ENCODE data around the gene SCUBE2.
"Not testable (repeated sequence)": the region's sequence is repeated elsewhere in the genome, so short reads cannot be mapped to it uniquely, and the experiment has no call there.

SCUBE2 gene

DNA sequence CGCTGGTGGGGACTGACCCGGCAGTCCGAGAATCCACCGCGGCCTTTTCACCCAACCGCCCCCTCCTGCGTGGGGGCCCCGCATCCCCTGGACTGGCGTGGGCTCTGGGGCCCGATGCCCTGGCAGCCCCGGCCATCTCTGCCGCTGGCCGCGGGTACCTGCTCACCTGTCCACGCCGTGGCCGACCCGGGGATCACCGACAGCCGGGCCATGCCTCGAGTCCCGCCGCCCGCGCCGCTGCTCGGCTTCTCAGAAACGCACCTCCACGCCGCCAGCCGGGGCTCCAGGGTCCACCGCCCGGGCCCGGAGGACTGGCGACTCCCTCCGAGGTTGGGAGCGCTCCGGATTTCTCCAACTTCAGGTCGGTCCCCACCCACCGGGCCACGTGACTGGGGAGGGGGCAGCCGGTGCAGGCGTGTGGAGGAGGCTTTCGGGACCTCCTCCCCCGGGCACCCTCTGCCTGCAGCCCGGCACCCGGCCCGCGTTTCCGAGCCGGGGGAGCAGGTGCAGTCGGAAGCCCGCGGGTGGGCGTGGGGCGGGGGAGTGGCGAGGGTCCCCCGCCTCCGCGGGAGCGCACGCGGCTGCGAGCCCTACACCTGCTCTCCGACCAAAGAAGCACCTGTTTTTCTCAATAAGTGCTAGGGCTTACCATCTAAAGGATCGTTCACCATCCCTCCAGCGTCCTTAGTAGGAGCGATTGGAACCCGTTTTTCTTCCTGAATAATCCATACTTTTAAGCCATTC is 87.0 kb downstream of the SCUBE2 start:
- DNase-seq = no peak

DNA sequence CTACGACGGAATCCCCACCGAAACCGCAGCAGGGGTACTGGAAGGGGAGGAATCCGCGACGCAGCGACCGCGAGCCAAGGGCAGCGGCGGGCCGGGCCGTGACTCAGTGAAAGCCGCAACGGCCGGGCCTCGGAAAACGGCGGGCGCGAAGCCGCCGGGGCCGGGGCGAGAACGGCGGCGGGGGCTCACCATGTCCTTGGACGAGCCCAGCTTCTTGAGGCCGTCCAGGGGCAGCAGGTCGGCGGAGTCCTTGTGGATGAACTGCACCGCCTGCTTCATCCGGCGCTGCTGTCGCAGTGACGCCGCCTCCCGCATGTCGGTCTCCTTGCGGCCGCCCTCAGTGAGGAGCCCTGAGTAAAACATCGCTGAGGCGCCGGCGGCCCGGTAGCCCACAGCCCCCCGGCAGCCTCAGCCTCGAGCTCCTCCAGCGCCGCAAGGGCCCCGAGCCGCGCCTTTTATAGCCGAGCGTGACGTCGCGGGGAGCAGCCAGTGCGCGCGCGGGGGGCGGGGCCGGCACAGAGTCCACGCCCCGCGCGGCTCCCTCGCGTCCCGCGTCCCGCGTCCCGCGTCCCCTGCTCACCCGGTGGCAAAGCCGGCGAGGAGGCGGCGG is 87.7 kb downstream of the SCUBE2 start, which contains the start of gene NRIP3:
Gene NRIP3 (minus strand): TSS at position 429 of the 610 bp plus-strand sequence. CDS start 66 bp downstream, at position 363.
- DNase-seq = peak; percentile 69

DNA sequence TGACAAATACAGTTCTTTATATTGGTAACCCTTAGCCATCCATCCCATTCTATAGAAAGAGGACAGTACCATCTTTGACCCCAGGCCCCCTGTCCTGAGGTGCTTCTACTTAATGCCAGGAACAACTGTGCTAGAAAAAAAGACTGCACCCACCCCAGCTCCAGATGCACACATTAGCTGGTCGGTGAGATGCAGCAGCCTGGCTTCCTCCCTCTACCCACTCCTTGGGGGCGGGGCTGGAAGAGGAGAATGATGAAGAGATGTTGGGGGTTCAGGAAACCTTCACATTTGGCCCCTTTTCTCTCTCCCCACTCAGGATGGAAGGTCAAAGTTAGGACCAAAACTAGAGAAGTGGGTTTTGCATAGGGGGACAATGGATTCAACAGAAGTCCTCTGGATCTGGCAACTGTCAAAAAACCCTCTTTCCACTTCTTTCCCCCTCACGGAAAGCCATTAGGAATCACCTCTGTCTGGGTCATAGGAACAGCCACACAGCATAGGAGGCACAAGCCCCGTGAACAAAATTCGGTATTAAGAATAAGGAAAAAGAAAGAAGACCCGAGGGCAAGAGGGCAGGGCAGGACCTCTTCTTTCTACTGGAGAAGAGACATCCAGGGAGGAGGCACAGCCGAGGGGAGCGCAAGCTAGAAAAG is 88.4 kb downstream of the SCUBE2 start:
- DNase-seq = no peak

DNA sequence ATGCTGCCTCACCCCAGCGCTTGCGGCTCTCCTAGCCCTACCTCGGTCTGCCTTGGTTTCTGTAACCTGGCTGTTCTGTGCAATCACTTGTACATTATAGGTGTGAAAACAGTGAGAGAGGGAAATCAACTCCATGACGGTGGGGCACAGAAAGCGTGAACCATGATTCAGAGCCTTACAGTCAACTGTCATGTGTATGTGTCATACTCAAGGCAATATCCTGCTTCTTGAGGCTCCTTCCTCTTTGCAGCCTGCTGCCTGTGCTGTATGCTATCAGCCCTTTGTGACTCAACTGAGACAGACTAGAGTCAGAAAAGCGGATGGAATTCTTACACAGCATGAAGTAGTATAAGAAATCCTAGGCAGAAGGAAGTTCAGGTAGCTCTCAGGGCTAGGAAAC is 89.7 kb downstream of the SCUBE2 start:
- no peak for DNase-seq

DNA sequence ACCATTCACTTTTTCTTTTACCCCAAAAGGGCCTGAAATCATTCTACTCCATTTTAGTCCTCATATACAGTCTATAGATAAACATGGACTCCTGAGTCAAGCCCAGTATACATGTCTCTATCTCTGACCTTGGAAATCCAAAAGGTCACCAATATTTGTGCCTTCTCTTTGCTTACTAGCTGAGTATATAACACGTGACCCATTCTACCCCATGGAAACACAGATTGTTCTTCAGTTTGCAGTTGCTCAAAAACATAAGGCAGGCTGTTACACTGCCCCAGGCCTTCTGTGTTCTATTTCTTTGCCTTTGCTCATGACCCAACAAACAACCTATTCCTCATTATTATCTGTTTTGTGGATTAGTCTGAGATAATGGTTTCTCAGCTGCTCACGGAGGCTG is 93.4 kb downstream of the SCUBE2 start:
- DNase-seq = no peak

DNA sequence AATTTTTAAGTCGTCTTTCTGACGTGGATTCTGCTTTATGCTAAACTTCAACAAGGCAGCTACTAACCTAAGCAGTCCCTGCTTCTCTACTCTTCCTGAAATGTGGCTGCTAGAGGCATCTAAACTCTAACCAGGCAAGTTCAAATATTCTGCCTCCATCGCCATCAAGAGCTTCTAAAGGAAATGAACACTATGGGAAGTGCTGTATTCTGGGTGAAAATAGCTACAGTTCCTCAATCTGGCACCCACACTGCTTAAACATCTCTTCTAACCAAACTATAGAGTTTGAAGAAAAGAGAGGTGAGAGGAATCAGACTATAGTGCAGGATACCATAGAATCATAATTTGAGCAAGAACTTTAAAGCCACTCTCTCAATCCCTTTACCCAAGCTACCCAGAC is 93.9 kb downstream of the SCUBE2 start:
- DNase-seq = no peak

DNA sequence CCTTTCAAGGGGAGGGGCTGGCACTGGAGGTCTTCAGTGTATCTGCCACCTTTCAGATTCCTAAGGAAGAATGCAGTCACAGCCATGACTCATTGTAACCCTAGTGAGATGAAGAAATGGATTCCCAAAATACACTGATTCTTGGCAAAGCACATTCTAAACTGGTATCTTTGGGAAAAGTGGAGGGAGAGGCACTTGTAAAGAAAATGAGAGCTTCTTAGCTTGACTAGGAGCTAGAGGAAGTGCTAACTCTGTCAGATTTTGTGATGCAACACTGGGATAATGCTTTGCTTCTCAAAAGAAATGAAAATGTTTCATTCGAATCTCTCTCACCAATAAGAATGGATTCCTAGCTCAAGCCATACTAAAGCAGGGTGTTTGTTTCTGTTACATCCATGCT is 101.9 kb downstream of the SCUBE2 start:
- DNase-seq = no peak

DNA sequence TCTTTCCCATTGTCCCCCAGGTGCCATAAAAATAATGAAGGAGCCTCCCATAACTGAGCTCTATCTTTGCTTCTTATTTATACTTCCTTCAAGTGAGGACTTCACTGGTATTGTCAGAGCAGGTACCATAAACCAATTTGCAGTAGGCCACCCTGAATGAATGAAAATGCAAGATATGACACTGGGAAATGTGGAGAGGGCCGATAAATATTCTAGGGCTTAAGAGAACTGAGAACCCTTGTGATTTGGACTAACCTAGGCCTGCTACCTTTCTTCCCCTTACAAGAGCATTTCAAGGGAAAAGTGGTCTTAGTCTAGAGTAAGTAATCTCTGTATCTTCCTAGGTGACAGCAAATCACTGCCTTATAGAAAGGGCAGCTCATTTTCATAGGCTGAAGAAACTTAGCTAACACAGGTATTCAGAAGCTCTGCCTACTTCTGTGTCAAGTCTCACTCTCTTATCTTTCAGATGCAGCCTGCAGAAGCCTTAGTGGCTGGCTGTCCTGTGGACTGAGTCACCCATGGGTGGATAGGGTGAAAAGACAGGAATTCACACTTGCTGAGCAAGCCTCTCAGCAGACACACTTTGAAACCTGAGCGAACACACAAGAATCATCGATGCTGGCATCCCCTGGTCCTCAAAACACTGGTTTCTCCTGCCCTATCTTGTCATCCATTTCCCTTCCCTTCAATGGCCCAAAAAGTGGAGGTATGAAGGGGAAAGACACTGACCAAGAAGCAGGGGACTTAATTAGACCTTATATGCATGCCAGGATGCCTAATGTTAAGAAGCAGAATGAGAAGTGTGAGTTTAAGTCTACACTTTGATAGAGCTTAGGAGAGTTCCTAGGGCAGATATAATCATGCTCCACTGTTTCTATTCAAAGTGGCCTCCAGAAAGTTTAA is 102.8 kb downstream of the SCUBE2 start:
- no peak for DNase-seq

DNA sequence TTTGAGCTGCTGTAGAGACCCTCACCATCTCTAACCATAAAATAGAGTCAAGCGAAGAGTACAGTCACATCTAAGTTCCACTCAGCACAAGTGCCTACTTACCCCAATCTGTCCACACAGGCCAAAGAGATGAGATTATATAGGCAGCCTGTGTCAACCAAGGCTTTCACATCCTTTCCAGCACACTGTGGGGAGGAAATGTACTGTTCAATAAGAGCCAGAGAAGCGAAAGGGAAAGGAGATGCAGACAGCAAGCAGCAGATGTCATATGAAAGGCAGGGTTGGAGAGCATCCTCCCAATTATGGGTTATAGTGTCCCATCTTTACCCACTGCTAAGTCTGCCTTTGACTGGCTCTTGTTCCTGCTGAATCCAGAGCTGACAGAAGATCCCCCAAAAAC is 104.0 kb downstream of the SCUBE2 start:
- DNase-seq = no peak

DNA sequence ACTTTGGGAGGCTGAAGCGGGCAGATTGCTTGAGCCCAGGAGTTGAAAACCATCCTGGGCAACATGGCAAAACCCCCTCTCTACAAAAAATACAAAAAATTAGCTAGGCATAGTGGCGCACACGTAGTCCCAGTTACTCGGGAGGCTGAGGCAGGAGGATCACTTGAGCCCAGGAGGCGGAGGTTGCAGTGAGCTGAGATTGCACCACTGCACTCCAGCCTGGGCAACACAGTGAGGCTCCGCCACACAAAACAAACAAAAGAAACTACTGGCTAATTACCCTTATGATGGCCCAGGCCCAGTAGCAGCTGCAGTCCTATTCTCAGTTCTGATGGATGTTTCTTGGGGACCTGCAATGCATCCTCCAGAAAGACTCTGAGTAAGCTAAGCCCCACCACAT is 104.6 kb downstream of the SCUBE2 start:
- DNase-seq = not testable (repeated sequence)

DNA sequence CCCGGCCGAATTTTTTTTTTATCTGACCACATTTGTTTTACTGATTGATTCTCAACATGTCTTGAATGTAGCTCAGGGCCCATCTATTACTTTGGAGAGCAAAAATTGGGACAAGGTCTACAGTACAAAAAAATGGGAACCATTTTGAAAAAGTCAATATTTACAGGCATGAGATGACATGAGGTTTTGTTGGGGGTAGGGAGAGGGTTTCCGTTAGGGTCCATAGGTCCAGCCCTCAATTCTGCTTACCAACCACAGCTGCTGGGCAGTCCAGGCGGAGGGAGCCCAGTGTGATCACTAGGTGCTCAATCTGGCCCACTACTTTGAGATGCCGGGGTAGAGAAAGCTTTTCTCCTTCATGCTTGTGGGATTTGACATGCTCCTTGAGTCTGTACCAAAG is 105.9 kb downstream of the SCUBE2 start:
- DNase-seq = no peak

DNA sequence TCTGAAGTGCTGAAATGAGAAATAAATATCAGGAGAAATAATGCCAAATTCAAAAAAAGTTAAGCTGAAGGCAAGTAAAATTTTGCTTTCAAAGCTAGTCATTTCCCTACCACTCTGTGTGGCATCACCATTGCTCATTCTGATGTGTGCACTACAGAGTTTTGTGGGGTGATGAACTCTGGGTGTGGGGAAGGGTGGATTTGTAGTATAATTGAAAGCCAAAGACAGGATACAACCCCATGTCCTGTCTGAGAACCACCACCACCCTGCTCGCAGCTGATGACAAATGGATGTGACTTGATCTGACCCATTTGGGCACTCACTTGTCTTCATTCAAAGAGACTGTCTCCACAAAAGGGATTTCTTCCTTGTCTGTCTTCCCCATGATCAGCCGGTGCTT is 107.8 kb downstream of the SCUBE2 start:
- DNase-seq = no peak

DNA sequence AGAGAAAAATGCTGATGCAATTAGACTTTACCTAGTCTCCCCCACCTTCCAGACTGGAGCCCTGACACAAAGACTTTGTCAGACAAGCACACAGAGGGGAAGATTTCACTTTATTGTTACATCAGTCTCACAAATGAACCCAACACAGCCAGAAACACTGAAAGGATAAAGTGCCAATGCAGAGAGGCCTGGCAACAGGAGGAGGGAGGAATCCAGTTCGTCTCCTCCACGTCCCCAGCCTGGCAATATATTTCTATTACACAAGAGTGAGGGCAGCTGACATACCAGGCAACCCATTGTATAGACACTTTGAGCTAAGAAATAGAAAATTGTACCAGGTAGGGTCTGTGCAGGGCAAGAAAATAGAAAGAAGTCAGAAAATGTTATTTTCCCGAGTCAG is 110.9 kb downstream of the SCUBE2 start:
- DNase-seq = no peak

DNA sequence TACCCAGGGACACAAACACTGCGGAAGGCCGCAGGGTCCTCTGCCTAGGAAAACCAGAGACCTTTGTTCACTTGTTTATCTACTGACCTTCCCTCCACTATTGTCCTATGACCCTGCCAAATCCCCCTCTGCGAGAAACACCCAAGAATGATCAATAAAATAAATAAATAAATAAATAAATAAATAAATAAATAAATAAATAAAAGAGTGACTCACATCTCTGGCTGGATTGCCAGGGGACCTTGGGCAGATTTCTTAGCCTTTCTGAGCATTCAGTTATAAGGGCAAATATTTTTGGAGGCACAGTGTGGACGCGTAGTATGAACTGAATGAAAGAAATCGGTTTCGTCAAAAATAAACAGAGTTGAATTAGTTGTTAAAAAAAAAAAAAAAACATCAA is 112.0 kb downstream of the SCUBE2 start:
- DNase-seq = not testable (repeated sequence)

DNA sequence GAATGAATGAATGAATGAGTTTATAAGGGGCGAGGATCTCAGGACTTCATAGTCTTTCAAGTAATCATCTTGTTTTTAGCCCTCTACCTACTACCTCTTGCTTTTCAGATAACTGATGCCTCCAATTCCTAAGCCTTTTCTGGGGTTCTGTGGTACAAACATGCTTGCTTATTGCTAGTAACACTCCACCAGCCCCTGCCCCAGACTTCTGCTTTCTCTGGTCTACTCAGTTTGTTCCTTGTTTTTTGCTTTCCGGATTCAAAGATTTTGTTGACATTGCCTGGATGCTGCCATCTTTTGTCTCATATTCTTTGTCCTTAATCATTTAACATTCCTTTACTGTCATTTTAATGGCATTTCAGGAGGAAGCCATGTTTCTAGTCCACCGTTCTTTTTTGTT is 118.3 kb downstream of the SCUBE2 start:
- no peak for DNase-seq

DNA sequence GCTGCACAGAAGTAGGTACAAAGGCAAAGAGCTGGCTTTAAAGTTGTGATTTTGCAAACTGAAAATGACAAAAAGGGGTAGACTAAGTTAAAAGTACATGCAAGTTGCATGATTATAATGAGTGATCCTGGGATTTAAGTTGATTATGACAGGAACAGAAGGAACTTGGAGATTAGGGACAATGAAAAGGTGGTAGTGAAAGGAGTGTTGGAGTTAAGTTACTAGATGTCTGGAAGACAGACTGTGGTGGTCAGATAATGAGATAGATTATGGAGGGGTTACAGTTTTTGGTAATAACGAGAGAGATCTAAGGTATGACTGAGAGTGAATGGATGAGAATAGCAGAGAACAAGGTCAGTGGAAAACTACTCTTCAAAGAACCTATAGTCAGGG is 119.5 kb downstream of the SCUBE2 start:
- no peak for DNase-seq

DNA sequence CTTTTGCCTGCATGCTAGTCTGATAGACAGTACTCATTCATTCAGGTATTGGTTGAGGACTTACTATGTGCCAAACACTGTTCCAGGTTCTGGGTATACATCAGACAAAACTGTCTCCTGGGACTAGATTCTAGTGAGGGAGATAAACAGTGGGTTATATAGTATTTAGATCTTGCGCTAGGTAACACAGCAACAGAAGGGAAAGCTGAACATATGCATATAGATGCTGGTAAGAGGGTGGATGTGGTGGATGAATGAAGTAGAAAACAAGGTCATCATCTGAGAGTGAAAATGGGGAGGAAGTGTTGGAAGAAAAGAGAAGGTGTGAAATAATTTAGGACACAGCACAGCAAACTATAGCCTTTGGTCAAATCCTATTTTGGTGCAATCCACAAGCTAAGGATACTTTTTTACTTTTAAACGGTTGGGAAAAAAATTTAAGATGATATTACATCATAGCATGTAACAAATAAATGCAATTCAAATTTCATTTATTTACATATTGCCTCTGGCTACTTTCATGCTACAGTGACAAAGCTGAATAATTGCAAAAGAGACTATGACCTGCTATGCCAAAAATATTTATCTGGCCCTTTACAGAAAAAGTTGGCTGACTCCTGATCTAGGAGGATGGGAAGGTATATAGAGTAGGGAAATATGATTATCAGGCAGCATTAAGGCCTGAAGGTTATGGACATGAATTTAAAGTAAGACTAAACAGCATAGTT is 120.0 kb downstream of the SCUBE2 start:
- no peak for DNase-seq
